Neural progenitor cell (in vitro differentiated cells): ENCODE measurements around the gene GPR180. TPM values are rescaled to one million over a fixed set of nuclear protein-coding genes. Genes with fewer than 3 reads are reported as not detected.
A peak's percentile ranks its signal among the peaks of the same experiment; 100 is the strongest.

ENCODE experiments used
- DNase-seq: peaks from one replicate; pipeline ENCODE4 v3.0.0-alpha.2; 2016; ENCODE audit warnings: low spot score
- H2AFZ ChIP-seq: fragments of 200-600 bp; sonication (generic); replicated peaks from 2 replicates; pipeline ENCODE4 v1.6.1; 2016; ENCODE audit warnings: antibody characterized with exemption
- H3F3A ChIP-seq: fragments of 200-600 bp; sonication (generic); 2 replicates; pipeline ENCODE4 v1.6.1; 2016; ENCODE audit warnings: antibody characterized with exemption, low read depth
- H3K27ac ChIP-seq: fragments of 200-600 bp; sonication (generic); 2 replicates; pipeline ENCODE4 v1.5.1; 2016; ENCODE audit warnings: mild to moderate bottlenecking
- H3K27me3 ChIP-seq: fragments of 200-600 bp; sonication (generic); 2 replicates; pipeline ENCODE4 v1.6.1; 2016; ENCODE audit warnings: mild to moderate bottlenecking, moderate library complexity
- H3K36me3 ChIP-seq: fragments of 200-600 bp; sonication (generic); 2 replicates; pipeline ENCODE4 v1.5.1; 2016
- H3K4me1 ChIP-seq: fragments of 200-600 bp; sonication (generic); 2 replicates; pipeline ENCODE4 v1.6.1; 2016; ENCODE audit warnings: mixed run types
- H3K4me2 ChIP-seq: fragments of 200-600 bp; sonication (generic); 2 replicates; pipeline ENCODE4 v1.6.1; 2016
- H3K4me3 ChIP-seq: fragments of 200-600 bp; sonication (generic); 2 replicates; pipeline ENCODE4 v1.5.1; 2016
- H3K79me2 ChIP-seq: fragments of 200-600 bp; sonication (generic); 2 replicates; pipeline ENCODE4 v1.6.1; 2016; ENCODE audit warnings: low read depth
- H3K9ac ChIP-seq: fragments of 200-600 bp; sonication (generic); 2 replicates; pipeline ENCODE4 v1.6.1; 2016
- H3K9me3 ChIP-seq: fragments of 200-600 bp; sonication (generic); 2 replicates; pipeline ENCODE4 v1.5.1; 2016; ENCODE audit warnings: low read depth
- H4K20me1 ChIP-seq: fragments of 200-600 bp; sonication (generic); 2 replicates; pipeline ENCODE4 v1.6.1; 2016; ENCODE audit warnings: low read depth
- H3K27ac Mint-ChIP-seq: 3 replicates; pipeline ENCODE4 v1.8.0; 2021; ENCODE audit warnings: mixed read lengths
- H3K27me3 Mint-ChIP-seq: 2 replicates; pipeline ENCODE4 v1.8.0; 2022; ENCODE audit warnings: low read depth, mild to moderate bottlenecking, inconsistent platforms, moderate library complexity, mixed read lengths; ENCODE audit not compliant: insufficient read depth
- H3K36me3 Mint-ChIP-seq: 3 replicates; pipeline ENCODE4 v1.8.0; 2021; ENCODE audit warnings: mixed read lengths
- H3K4me1 Mint-ChIP-seq: 3 replicates; pipeline ENCODE4 v1.8.0; 2021; ENCODE audit warnings: mixed read lengths
- H3K4me3 Mint-ChIP-seq: 3 replicates; pipeline ENCODE4 v1.8.0; 2021; ENCODE audit warnings: mild to moderate bottlenecking, moderate library complexity, mixed read lengths
- H3K9me3 Mint-ChIP-seq: 3 replicates; pipeline ENCODE4 v1.8.0; 2020; ENCODE audit warnings: mixed read lengths
- EZH2 ChIP-seq: fragments of 200-600 bp; sonication (generic); IDR thresholded peaks from 2 replicates; pipeline ENCODE4 v1.6.1; 2017; ENCODE audit warnings: antibody characterized with exemption, mild to moderate bottlenecking, moderate library complexity
- EZH2phosphoT487 ChIP-seq: fragments of 200-600 bp; sonication (generic); IDR thresholded peaks from 2 replicates; pipeline ENCODE4 v1.6.1; 2017; ENCODE audit warnings: antibody characterized with exemption
- total RNA-seq: library from RNA; depleted of rRNA; stranded (reverse); fragments of >200 nt; gene quantifications from 2 replicates; pipeline ENCODE4 v1.2.3, GENCODE V29; 2015; ENCODE audit warnings: low replicate concordance
- TF ChIP-seq, protein P1 (sequence below): fragments of 200-600 bp; sonication (generic); IDR thresholded peaks from 2 replicates; pipeline ENCODE4 v1.5.1; 2017; ENCODE audit warnings: antibody characterized with exemption, mild to moderate bottlenecking

Gene GPR180
- total RNA-seq, 1 donor from 2014 or later = 16.5 TPM

DNA sequence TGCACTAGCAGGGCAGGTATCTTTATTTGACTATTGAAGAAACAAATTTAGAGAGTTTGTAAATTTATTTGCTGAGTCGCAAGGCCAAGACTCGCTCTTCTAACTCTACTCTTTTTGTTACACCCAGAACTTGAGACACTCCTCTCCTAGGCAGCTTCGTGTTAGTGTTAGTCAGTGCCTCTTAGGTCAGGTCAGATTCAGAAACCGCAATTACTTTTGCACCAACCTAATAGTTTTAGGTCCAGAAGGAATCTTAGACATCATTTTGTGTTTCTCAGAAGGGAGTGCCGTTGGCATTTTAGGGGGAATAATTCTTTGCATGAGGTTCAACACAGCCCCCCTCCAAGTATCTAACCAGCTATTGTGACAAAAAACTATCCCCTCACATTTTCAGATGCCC, 8.8 kb downstream of the GPR180 start:
- Histone ChIP-seq H3K27ac (no peak overlapping the region), H3K4me3 (no peak overlapping the region), H3K79me2 (peaks cover 20% of the 10 kb centered on the region), H3K4me2 (no peak overlapping the region), H2AFZ (no peak overlapping the region), H3F3A (no peaks in the 10 kb centered on the region), H3K27me3 (no peaks in the 10 kb centered on the region), H3K9ac (no peak overlapping the region), H3K9me3 (no peaks in the 10 kb centered on the region), H3K4me1 (peaks cover 5% of the 10 kb centered on the region), H3K36me3 (peaks cover 3% of the 10 kb centered on the region), H4K20me1 (peaks cover 4% of the 10 kb centered on the region)
- no peak for TF ChIP-seq EZH2
- TF ChIP-seq EZH2phosphoT487 = no peak
- TF ChIP-seq, protein P1, sequence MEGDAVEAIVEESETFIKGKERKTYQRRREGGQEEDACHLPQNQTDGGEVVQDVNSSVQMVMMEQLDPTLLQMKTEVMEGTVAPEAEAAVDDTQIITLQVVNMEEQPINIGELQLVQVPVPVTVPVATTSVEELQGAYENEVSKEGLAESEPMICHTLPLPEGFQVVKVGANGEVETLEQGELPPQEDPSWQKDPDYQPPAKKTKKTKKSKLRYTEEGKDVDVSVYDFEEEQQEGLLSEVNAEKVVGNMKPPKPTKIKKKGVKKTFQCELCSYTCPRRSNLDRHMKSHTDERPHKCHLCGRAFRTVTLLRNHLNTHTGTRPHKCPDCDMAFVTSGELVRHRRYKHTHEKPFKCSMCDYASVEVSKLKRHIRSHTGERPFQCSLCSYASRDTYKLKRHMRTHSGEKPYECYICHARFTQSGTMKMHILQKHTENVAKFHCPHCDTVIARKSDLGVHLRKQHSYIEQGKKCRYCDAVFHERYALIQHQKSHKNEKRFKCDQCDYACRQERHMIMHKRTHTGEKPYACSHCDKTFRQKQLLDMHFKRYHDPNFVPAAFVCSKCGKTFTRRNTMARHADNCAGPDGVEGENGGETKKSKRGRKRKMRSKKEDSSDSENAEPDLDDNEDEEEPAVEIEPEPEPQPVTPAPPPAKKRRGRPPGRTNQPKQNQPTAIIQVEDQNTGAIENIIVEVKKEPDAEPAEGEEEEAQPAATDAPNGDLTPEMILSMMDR = no peak
- Mint-ChIP-seq H3K27me3 (no peaks in the 10 kb centered on the region), H3K9me3 (no peaks in the 10 kb centered on the region), H3K4me3 (no peak overlapping the region), H3K36me3 (peaks cover 26% of the 10 kb centered on the region), H3K27ac (no peak overlapping the region), H3K4me1 (no peaks in the 10 kb centered on the region)
- DNase-seq = no peak

DNA sequence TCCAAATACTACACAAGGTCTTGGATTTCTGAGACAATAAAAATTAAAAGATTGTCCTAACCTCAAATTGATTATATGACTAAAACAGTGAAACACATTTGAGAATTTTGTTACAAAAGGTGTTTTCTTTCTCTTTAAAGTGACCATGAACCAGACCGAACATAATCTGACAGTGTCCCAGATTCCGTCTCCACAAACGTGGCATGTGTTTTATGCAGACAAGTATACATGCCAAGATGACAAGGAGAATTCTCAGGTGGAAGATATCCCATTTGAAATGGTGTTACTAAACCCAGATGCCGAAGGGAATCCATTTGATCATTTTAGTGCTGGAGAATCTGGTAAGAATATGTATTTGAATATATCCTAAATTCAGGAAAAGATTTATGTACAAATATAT, 10.4 kb downstream of the GPR180 start:
- no peak for DNase-seq
- H3F3A ChIP-seq = no peaks in the 10 kb centered on the region
- peaks cover 4% of the 10 kb centered on the region for H4K20me1 ChIP-seq
- H3K9me3 Mint-ChIP-seq = no peaks in the 10 kb centered on the region
- H3K4me3 ChIP-seq = no peak overlapping the region
- no peak overlapping the region for H3K27ac ChIP-seq
- H3K4me1 Mint-ChIP-seq = no peaks in the 10 kb centered on the region
- no peak overlapping the region for H2AFZ ChIP-seq
- TF ChIP-seq EZH2phosphoT487 = no peak
- TF ChIP-seq, protein P1 = no peak
- TF ChIP-seq EZH2 = no peak
- H3K79me2 ChIP-seq = peaks cover 17% of the 10 kb centered on the region
- H3K27me3 ChIP-seq = no peaks in the 10 kb centered on the region
- H3K9me3 ChIP-seq = no peaks in the 10 kb centered on the region
- no peak overlapping the region for H3K4me3 Mint-ChIP-seq
- peaks cover 22% of the 10 kb centered on the region for H3K36me3 Mint-ChIP-seq
- peaks cover 5% of the 10 kb centered on the region for H3K4me1 ChIP-seq
- no peak overlapping the region for H3K4me2 ChIP-seq
- H3K36me3 ChIP-seq = no peaks in the 10 kb centered on the region
- no peak overlapping the region for H3K9ac ChIP-seq
- no peaks in the 10 kb centered on the region for H3K27me3 Mint-ChIP-seq
- no peak overlapping the region for H3K27ac Mint-ChIP-seq

DNA sequence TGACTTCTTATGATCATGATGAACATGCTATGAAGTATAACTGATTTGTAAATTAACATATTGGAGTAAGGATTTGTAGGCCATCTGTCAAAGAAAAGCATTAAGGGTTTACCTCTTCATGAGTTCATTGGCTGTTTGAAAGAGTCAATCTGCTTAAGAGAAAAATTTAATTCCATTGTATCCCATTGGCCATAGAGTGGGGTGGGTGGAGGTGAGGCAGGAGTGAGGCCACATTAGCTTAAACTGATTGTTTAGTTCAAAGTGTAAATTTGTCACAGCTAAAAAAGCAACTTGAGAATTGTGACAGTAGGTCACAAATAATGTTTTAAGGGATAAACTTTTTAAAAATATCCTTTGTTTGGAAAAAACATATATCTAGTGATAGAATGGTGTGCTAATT, 11.4 kb downstream of the GPR180 start:
- no peak overlapping the region for H3K27ac Mint-ChIP-seq
- Histone ChIP-seq H3K9me3 (no peaks in the 10 kb centered on the region), H3F3A (no peaks in the 10 kb centered on the region), H3K27me3 (no peaks in the 10 kb centered on the region), H4K20me1 (no peaks in the 10 kb centered on the region), H3K36me3 (no peaks in the 10 kb centered on the region), H3K79me2 (peaks cover 16% of the 10 kb centered on the region), H2AFZ (no peak overlapping the region), H3K27ac (no peak overlapping the region), H3K4me2 (no peak overlapping the region), H3K9ac (no peak overlapping the region), H3K4me3 (no peak overlapping the region), H3K4me1 (peaks cover 5% of the 10 kb centered on the region)
- DNase-seq = no peak
- no peaks in the 10 kb centered on the region for H3K27me3 Mint-ChIP-seq
- no peak for TF ChIP-seq EZH2
- peaks cover 19% of the 10 kb centered on the region for H3K36me3 Mint-ChIP-seq
- H3K9me3 Mint-ChIP-seq = no peaks in the 10 kb centered on the region
- H3K4me3 Mint-ChIP-seq = no peak overlapping the region
- H3K4me1 Mint-ChIP-seq = no peaks in the 10 kb centered on the region

DNA sequence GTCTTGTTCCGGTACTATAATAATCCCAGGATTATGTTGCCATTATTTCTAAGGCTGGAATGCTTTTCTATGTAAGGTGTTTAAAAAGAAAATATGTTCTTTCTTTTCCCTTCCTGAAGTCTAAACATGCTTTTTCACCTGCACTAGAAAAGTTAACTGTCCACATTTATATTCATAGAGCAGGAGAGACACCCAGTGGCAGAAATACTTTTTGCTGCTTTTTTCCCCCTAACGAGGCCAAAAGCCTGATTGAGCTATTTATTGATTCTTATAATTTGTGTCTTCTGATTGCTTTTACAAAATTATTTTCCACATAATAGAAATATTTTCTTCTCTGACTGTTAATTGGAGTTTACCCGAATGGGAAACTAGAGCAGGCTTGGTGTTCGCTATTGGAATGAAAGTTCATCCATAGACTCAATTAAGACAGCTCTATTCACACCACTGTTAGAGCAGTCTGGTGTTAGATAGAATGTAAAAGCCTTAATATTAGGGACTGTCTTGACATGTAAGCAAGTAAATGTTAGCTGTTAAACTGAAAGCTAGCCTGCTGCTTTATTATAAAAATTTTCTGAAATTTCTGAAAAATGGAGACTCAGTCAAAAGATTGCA, 15.8 kb downstream of the GPR180 start:
- H4K20me1 ChIP-seq = no peaks in the 10 kb centered on the region

More for the DNA sequence above, 15.8 kb downstream of the GPR180 start:
- Histone ChIP-seq H3K9ac (no peak overlapping the region), H3F3A (peaks cover 5% of the 10 kb centered on the region), H3K4me1 (no peaks in the 10 kb centered on the region), H3K79me2 (no peaks in the 10 kb centered on the region), H3K27ac (no peak overlapping the region), H3K9me3 (no peaks in the 10 kb centered on the region), H2AFZ (no peak overlapping the region), H3K36me3 (no peaks in the 10 kb centered on the region), H3K27me3 (no peaks in the 10 kb centered on the region), H3K4me2 (no peak overlapping the region), H3K4me3 (no peak overlapping the region)
- no peaks in the 10 kb centered on the region for H3K4me1 Mint-ChIP-seq
- H3K36me3 Mint-ChIP-seq = peaks cover 14% of the 10 kb centered on the region
- no peak for DNase-seq
- H3K4me3 Mint-ChIP-seq = no peak overlapping the region
- H3K27me3 Mint-ChIP-seq = no peaks in the 10 kb centered on the region
- TF ChIP-seq EZH2 = no peak
- TF ChIP-seq, protein P1 = peak; percentile 73
- H3K9me3 Mint-ChIP-seq = no peaks in the 10 kb centered on the region
- no peak overlapping the region for H3K27ac Mint-ChIP-seq
